Suprapubic skin (tissue), 4 donors: Measurements from ENCODE around the gene MCF2L. TPM values are rescaled to one million over a fixed set of nuclear protein-coding genes. Genes with fewer than 3 reads are reported as not detected.

Experiments used
- DNase-seq, 2 donors: peaks; one replicate each; pipeline ENCODE4 v3.0.0-alpha.2; 2019; ENCODE audit warnings: low spot score in 2 of 2
- H3K27ac ChIP-seq: fragments of 200-600 bp; sonication (generic); one replicate; pipeline ENCODE4 v1.5.1; 2019
- H3K27me3 ChIP-seq: fragments of 200-600 bp; sonication (generic); one replicate; pipeline ENCODE4 v1.5.1; 2019
- H3K36me3 ChIP-seq: fragments of 200-600 bp; sonication (generic); one replicate; pipeline ENCODE4 v1.5.1; 2019
- H3K4me1 ChIP-seq: fragments of 200-600 bp; sonication (generic); one replicate; pipeline ENCODE4 v1.5.1; 2019
- H3K4me3 ChIP-seq: fragments of 200-600 bp; sonication (generic); one replicate; pipeline ENCODE4 v1.5.1; 2019; ENCODE audit warnings: mild to moderate bottlenecking
- H3K9me3 ChIP-seq: fragments of 200-600 bp; sonication (generic); one replicate; pipeline ENCODE4 v1.5.1; 2019
- EP300 ChIP-seq: sonication (generic); formaldehyde crosslinking; IDR thresholded peaks from one replicate; pipeline ENCODE4 v1.6.1; 2017; ENCODE audit warnings: antibody characterized with exemption
- POLR2A ChIP-seq, 2 donors: fragments of 450-650 bp; IDR thresholded peaks; one replicate each; pipeline ENCODE4 v1.6.1; 2017; ENCODE audit warnings: antibody characterized with exemption in 2 of 2, mild to moderate bottlenecking in 2 of 2, moderate library complexity in 2 of 2
- POLR2AphosphoS5 ChIP-seq, 3 donors: sonication (generic); formaldehyde crosslinking; IDR thresholded peaks; one replicate each; pipeline ENCODE4 v1.6.1; 2017; ENCODE audit warnings: antibody characterized with exemption in 3 of 3
- WGBS: methylation state at CpG from one replicate; pipeline ENCODE4 v1.1.5; 2018; 5-methylcytosine and 5-hydroxymethylcytosine counted together
- total RNA-seq, 4 donors: library from RNA; depleted of rRNA; stranded (reverse); fragments of >200 nt; gene quantifications; one replicate each; pipeline ENCODE4 v1.1.0, GENCODE V29; 2016
- TF ChIP-seq, protein P1 (sequence below), 2 donors: fragments of 200-600 bp in 1 of 2; fragments of 450-650 bp in 1 of 2; sonication (generic) in 1 of 2; IDR thresholded peaks; one replicate each; pipeline ENCODE4 v1.5.1; 2016 to 2019; ENCODE audit warnings: antibody characterized with exemption in 2 of 2, mild to moderate bottlenecking in 1 of 2, moderate library complexity in 1 of 2

The MCF2L gene
- total RNA-seq, 4 donors from 2014 or later, result 25.4 to 144 (median 50.0) TPM

DNA sequence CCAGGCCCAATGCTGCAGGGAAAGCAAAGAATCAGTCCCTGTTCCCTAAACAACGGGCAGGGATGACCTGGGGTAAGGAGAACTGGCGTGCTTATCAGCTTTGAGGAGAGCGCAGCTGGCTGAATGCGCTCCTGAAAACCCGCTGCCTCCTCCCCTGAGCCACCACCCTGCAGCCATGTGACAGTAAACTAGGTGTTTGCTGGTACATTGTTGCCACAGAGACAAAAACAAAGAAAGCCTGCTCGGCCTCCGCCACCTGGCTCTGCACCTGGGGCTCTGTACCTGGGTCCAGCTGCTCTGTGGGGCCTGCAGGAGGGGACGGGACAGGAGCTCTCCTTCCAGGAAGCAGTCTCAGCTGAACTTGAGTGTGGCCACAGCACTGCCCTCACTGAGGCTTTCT is 21.8 kb downstream of the MCF2L start:
- Histone ChIP-seq H3K27ac (peak overlapping the region; percentile 27), H3K36me3 (no peaks in the 10 kb centered on the region), H3K27me3 (peaks cover 5% of the 10 kb centered on the region), H3K4me3 (no peak overlapping the region), H3K9me3 (no peaks in the 10 kb centered on the region), H3K4me1 (peaks cover 31% of the 10 kb centered on the region)
- no peak for TF ChIP-seq POLR2AphosphoS5 (IDR thresholded peaks at IDR 0.05)
- no peak for TF ChIP-seq EP300
- TF ChIP-seq POLR2A (IDR thresholded peaks at IDR 0.05), result no peak
- TF ChIP-seq, protein P1, sequence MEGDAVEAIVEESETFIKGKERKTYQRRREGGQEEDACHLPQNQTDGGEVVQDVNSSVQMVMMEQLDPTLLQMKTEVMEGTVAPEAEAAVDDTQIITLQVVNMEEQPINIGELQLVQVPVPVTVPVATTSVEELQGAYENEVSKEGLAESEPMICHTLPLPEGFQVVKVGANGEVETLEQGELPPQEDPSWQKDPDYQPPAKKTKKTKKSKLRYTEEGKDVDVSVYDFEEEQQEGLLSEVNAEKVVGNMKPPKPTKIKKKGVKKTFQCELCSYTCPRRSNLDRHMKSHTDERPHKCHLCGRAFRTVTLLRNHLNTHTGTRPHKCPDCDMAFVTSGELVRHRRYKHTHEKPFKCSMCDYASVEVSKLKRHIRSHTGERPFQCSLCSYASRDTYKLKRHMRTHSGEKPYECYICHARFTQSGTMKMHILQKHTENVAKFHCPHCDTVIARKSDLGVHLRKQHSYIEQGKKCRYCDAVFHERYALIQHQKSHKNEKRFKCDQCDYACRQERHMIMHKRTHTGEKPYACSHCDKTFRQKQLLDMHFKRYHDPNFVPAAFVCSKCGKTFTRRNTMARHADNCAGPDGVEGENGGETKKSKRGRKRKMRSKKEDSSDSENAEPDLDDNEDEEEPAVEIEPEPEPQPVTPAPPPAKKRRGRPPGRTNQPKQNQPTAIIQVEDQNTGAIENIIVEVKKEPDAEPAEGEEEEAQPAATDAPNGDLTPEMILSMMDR (IDR thresholded peaks at IDR 0.05), result no peak
- WGBS, result 40% methylated on average over 7 of the region's 8 CpGs
- DNase-seq, result no peak

- no peak for TF ChIP-seq POLR2A (IDR thresholded peaks at IDR 0.05)
- TF ChIP-seq, protein P1 (IDR thresholded peaks at IDR 0.05), result no peak
- TF ChIP-seq EP300, result no peak
- TF ChIP-seq POLR2AphosphoS5 (IDR thresholded peaks at IDR 0.05), result no peak
- H3K4me1 ChIP-seq, result peaks cover 39% of the 10 kb centered on the region
- no peaks in the 10 kb centered on the region for H3K9me3 ChIP-seq
- 52% methylated on average over 6 of the region's 6 CpGs for WGBS
- H3K4me3 ChIP-seq, result no peak overlapping the region
- H3K27me3 ChIP-seq, result peaks cover 5% of the 10 kb centered on the region
- DNase-seq, result no peak
- no peaks in the 10 kb centered on the region for H3K36me3 ChIP-seq
- no peak overlapping the region for H3K27ac ChIP-seq
Observed at GRCh38 chr13:112991609-112992008, 22.6 kb downstream of the MCF2L start.

DNA sequence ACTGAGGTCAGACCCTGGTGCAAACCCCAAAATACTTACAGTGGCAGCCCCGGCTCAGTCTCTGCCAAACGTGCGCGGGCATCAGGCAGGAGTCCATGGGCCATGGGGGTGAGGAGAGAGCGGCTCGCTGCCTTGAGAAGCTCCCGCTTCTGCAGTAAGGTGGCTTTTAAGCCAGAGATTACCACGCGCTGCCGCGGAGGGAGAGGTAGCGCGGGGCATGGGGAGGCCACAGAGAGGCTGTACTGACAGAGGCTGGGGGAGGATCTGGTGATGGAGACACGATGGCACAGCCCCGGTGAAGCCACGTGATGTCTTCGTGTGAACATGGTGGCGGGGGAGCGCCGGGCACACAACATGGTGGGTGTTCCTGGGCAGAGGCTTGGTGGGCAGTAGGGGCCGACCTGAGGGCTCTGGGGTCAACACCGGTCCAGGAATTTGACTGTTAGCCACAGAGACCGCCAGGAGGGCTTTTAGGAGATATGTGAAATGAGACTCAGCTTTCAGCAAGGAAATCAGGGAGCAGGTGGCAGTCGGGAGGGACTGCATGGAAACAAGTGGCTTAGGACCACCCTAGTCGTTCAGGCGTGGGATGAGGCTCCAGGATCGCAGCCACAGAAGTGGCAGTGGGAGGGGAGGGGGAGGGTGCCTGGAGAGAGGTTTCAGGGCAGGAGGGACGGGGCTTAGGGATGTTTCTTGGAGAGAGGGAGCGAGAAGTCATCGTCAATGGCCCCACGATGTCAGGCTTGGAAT is 24.1 kb downstream of the MCF2L start:
- WGBS, result 93% methylated on average over 31 of the region's 31 CpGs
- Histone ChIP-seq H3K36me3 (no peaks in the 10 kb centered on the region), H3K27ac (no peak overlapping the region), H3K9me3 (no peaks in the 10 kb centered on the region), H3K27me3 (peaks cover 5% of the 10 kb centered on the region), H3K4me3 (no peak overlapping the region), H3K4me1 (peaks cover 48% of the 10 kb centered on the region)
- no peak for DNase-seq
- TF ChIP-seq EP300, result no peak
- TF ChIP-seq POLR2AphosphoS5 (IDR thresholded peaks at IDR 0.05), result no peak
- TF ChIP-seq POLR2A (IDR thresholded peaks at IDR 0.05), result no peak
- TF ChIP-seq, protein P1 (IDR thresholded peaks at IDR 0.05), result no peak

GRCh38 chr13:112994084-112994780 is 25.2 kb downstream of the MCF2L start:
- WGBS, result 81% methylated on average over 26 of the region's 46 CpGs
- peaks cover 5% of the 10 kb centered on the region for H3K27me3 ChIP-seq
- H3K27ac ChIP-seq, result no peak overlapping the region
- no peaks in the 10 kb centered on the region for H3K36me3 ChIP-seq
- TF ChIP-seq POLR2A (IDR thresholded peaks at IDR 0.05) (no peak), POLR2AphosphoS5 (IDR thresholded peaks at IDR 0.05) (no peak), EP300 (no peak)
- TF ChIP-seq, protein P1 (IDR thresholded peaks at IDR 0.05), result no peak
- DNase-seq, result peak in 1 of 2 donors; percentile 86
- H3K9me3 ChIP-seq, result no peaks in the 10 kb centered on the region
- H3K4me3 ChIP-seq, result no peak overlapping the region
- H3K4me1 ChIP-seq, result peaks cover 57% of the 10 kb centered on the region

DNA sequence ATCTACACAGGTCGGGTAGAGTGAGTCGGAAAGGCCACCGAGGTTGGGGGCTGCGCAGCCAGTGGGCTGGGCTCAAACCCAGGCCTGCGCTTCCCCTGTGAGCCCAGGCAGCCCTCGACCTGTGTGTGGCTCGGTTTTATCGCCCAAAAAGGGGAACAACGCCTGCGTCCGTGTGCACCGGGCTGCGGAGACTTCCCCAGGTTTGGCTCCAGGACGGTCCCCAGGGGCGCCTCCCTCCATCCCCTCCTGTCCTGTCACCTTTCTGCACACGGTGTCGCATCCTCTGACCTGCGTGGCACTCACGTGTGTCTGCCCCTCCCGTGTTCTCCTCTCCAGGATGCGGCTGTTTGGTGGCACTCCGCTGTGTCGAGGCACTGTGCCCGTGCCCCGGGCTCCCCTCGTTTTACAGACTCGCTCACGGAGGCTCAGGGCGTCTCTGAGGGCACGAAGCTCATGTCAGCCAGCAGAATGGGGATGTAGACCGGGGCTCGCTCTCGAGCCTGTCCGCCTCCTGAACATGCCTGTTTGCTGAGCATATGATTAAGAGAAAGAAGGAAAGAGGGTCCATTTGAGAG is 25.9 kb downstream of the MCF2L start:
- H3K27me3 ChIP-seq, result peaks cover 5% of the 10 kb centered on the region
- 91% methylated on average over 29 of the region's 34 CpGs for WGBS
- TF ChIP-seq POLR2A (IDR thresholded peaks at IDR 0.05) (no peak), EP300 (no peak), POLR2AphosphoS5 (IDR thresholded peaks at IDR 0.05) (no peak)
- TF ChIP-seq, protein P1 (IDR thresholded peaks at IDR 0.05), result no peak

More for the DNA sequence above, 25.9 kb downstream of the MCF2L start:
- Histone ChIP-seq H3K4me3 (no peak overlapping the region), H3K9me3 (no peaks in the 10 kb centered on the region), H3K27ac (no peak overlapping the region), H3K4me1 (peaks cover 57% of the 10 kb centered on the region), H3K36me3 (no peaks in the 10 kb centered on the region)
- no peak for DNase-seq
